NCI-H1694 (cell line): Measurements from ENCODE around the gene LCN12.

Experiments used
- DNase-seq: peaks from one replicate; lab custom pipeline; 2025; lab: John Stamatoyannopoulos, UW

Gene LCN12

GRCh38 chr9:136958898-136959850 is 7.1 kb downstream of the LCN12 start:
- no peak for DNase-seq

GRCh38 chr9:136960212-136960937 is 8.3 kb downstream of the LCN12 start:
- DNase-seq = no peak

GRCh38 chr9:136960938-136961275 is 8.8 kb downstream of the LCN12 start:
- DNase-seq = no peak

GRCh38 chr9:136961279-136962065 is 9.4 kb downstream of the LCN12 start:
- no peak for DNase-seq

- no peak for DNase-seq
Measured at GRCh38 chr9:136962163-136962562, 10.1 kb downstream of the LCN12 start.

GRCh38 chr9:136962701-136963248 is 10.7 kb downstream of the LCN12 start:
- no peak for DNase-seq

- no peak for DNase-seq
Measured at GRCh38 chr9:136963341-136963740, 11.3 kb downstream of the LCN12 start.

GRCh38 chr9:136963751-136964150 is 11.7 kb downstream of the LCN12 start:
- DNase-seq = no peak

GRCh38 chr9:136964171-136964689 is 12.2 kb downstream of the LCN12 start:
- no peak for DNase-seq

- DNase-seq = no peak
Measured at GRCh38 chr9:136964833-136965422, 12.9 kb downstream of the LCN12 start.

- DNase-seq = no peak
Measured at GRCh38 chr9:136965771-136966484, 13.9 kb downstream of the LCN12 start.

- DNase-seq = no peak
Measured at GRCh38 chr9:136968333-136969127, 16.5 kb downstream of the LCN12 start.

- no peak for DNase-seq
Measured at GRCh38 chr9:136969150-136969549, 17.1 kb downstream of the LCN12 start.

- DNase-seq = no peak
Measured at GRCh38 chr9:136969774-136970173, 17.7 kb downstream of the LCN12 start.

- DNase-seq = no peak
Measured at GRCh38 chr9:136970361-136970760, 18.3 kb downstream of the LCN12 start.

GRCh38 chr9:136971746-136972145 is 19.7 kb downstream of the LCN12 start:
- DNase-seq = no peak

- no peak for DNase-seq
Measured at GRCh38 chr9:136972335-136972734, 20.3 kb downstream of the LCN12 start.

- DNase-seq = no peak
Measured at GRCh38 chr9:136972743-136973142, 20.7 kb downstream of the LCN12 start.

GRCh38 chr9:136973618-136974617 is 21.8 kb downstream of the LCN12 start:
- no peak for DNase-seq
